Measurements from ENCODE around the gene PLEKHG4B. TPM values are rescaled to one million over a fixed set of nuclear protein-coding genes. Genes with fewer than 3 reads are reported as not detected.

PLEKHG4B gene
- total RNA-seq, 1 donor from 2014 or later, result 2.0 TPM

GRCh38 chr5:136901-137300, 44.9 kb downstream of the PLEKHG4B start:
- no peak for ATAC-seq
- Histone ChIP-seq H3K27ac (no peak overlapping the region), H3K4me1 (no peaks in the 10 kb centered on the region), H3K36me3 (no peaks in the 10 kb centered on the region), H3K9me3 (no peaks in the 10 kb centered on the region), H3K27me3 (no peaks in the 10 kb centered on the region), H3K4me3 (no peak overlapping the region)
- no peak for DNase-seq
- no peak for TF ChIP-seq CTCF (IDR thresholded peaks at IDR 0.05)
- intact Hi-C loops (cut with DNase I), result no loop called here

- no peak overlapping the region for H3K27ac ChIP-seq
- no peak overlapping the region for H3K4me3 ChIP-seq
- H3K9me3 ChIP-seq, result no peaks in the 10 kb centered on the region
- H3K36me3 ChIP-seq, result no peaks in the 10 kb centered on the region
- H3K27me3 ChIP-seq, result no peaks in the 10 kb centered on the region
- ATAC-seq (no peak), DNase-seq (no peak)
- no peak for TF ChIP-seq CTCF (IDR thresholded peaks at IDR 0.05)
- no peaks in the 10 kb centered on the region for H3K4me1 ChIP-seq
- intact Hi-C loops (cut with DNase I), result no loop called here
Observed at GRCh38 chr5:137741-138140, 45.8 kb downstream of the PLEKHG4B start.

- Histone ChIP-seq H3K9me3 (no peaks in the 10 kb centered on the region), H3K4me3 (no peak overlapping the region), H3K4me1 (no peaks in the 10 kb centered on the region), H3K27ac (no peak overlapping the region), H3K36me3 (no peaks in the 10 kb centered on the region), H3K27me3 (no peaks in the 10 kb centered on the region)
- no peak for ATAC-seq
- intact Hi-C loops (cut with DNase I), result no loop called here
- DNase-seq, result no peak
- TF ChIP-seq CTCF (IDR thresholded peaks at IDR 0.05), result no peak
Observed at GRCh38 chr5:138936-139335, 47.0 kb downstream of the PLEKHG4B start.

- no peaks in the 10 kb centered on the region for H3K4me1 ChIP-seq
- DNase-seq (no peak), ATAC-seq (no peak)
- no peak overlapping the region for H3K27ac ChIP-seq
- H3K36me3 ChIP-seq, result no peaks in the 10 kb centered on the region
- no peaks in the 10 kb centered on the region for H3K27me3 ChIP-seq
- no peaks in the 10 kb centered on the region for H3K9me3 ChIP-seq
- H3K4me3 ChIP-seq, result no peak overlapping the region
- TF ChIP-seq CTCF (IDR thresholded peaks at IDR 0.05), result no peak
- intact Hi-C loops (cut with DNase I), result no loop called here
Observed at GRCh38 chr5:139579-140442, 47.8 kb downstream of the PLEKHG4B start.

- Histone ChIP-seq H3K4me3 (no peak overlapping the region), H3K4me1 (no peaks in the 10 kb centered on the region), H3K36me3 (no peaks in the 10 kb centered on the region), H3K27me3 (no peaks in the 10 kb centered on the region), H3K9me3 (no peaks in the 10 kb centered on the region), H3K27ac (no peak overlapping the region)
- ATAC-seq (no peak), DNase-seq (no peak)
- intact Hi-C loops (cut with DNase I), result no loop called here
- no peak for TF ChIP-seq CTCF (IDR thresholded peaks at IDR 0.05)
Observed at GRCh38 chr5:140443-140829, 48.5 kb downstream of the PLEKHG4B start.
